Hematopoietic multipotent progenitor cell (in vitro differentiated cells): ENCODE measurements around the gene SYNGR4. TPM values are rescaled to one million over a fixed set of nuclear protein-coding genes. Genes with fewer than 3 reads are reported as not detected.

Source experiments
- DNase-seq, 3 donors: peaks; one replicate each; pipeline ENCODE4 v3.0.0-alpha.2; 2011 to 2015; ENCODE audit warnings: low read depth in 2 of 3, low spot score in 2 of 3
- total RNA-seq: library from RNA; depleted of rRNA; stranded (reverse); fragments of >200 nt; gene quantifications from one replicate; pipeline ENCODE4 v1.2.3, GENCODE V29; 2012

The SYNGR4 gene
- total RNA-seq, 1 donor = not detected

- peak in 2 of 3 donors; percentile 37 to 61 for DNase-seq
These were observed 60.6 kb downstream of the SYNGR4 start for GRCh38 chr19:48424694-48425219.

Other genes with a start within 250 kb of the SYNGR4 start
- gene LIG1, start 194.0 kb upstream of the SYNGR4 start, total RNA-seq = 42.8 TPM
- gene ZSWIM9, start 193.7 kb upstream of the SYNGR4 start, total RNA-seq = 6.5 TPM
- 68.1 TPM for gene CARD8, start 108.5 kb upstream of the SYNGR4 start, total RNA-seq
- gene ZNF114, start 94.3 kb upstream of the SYNGR4 start, total RNA-seq = 2.2 TPM
- gene EMP3, start 38.8 kb upstream of the SYNGR4 start, total RNA-seq = 229 TPM
- 6.2 TPM for gene TMEM143, start 427 bp upstream of the SYNGR4 start, total RNA-seq
- 75.9 TPM for gene KDELR1, start 27.2 kb downstream of the SYNGR4 start, total RNA-seq
- 0.54 TPM for gene GRIN2D, start 29.3 kb downstream of the SYNGR4 start, total RNA-seq
- gene GRWD1, start 81.6 kb downstream of the SYNGR4 start, total RNA-seq = 41.2 TPM
- 1.6 TPM for gene KCNJ14, start 91.2 kb downstream of the SYNGR4 start, total RNA-seq
- gene CYTH2, start 105.0 kb downstream of the SYNGR4 start, total RNA-seq = 62.7 TPM
- gene LMTK3, start 147.5 kb downstream of the SYNGR4 start, total RNA-seq = 0.54 TPM
- not detected for gene SULT2B1, start 187.8 kb downstream of the SYNGR4 start, total RNA-seq
- not detected for gene SPACA4, start 242.4 kb downstream of the SYNGR4 start, total RNA-seq